Measurements from ENCODE around the gene DBN1.
"Not testable (repeated sequence)": the region's sequence is repeated elsewhere in the genome, so short reads cannot be mapped to it uniquely, and the experiment has no call there.

Gene DBN1

DNA sequence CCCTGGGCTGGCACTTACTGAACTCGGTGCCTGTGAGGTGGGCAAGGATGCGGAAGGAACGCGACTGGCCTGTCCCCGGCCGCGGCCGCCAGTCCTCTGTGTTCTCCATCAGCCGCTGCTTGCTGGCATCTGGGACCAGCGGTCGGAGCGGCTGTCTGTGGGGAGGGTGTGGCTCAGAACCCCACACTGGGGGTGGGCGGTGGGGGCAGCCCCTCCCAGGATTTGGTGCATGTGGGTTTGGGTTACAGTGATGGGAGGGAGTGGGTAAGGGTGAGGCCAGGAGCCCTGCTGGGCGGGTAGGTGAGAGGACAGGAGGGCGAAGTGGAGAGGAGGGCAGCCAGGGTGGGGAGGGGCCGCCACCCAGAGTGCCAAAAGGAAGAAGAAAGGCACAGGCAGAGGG is 17.6 kb upstream of the DBN1 start:
- DNase-seq, result no peak

DNA sequence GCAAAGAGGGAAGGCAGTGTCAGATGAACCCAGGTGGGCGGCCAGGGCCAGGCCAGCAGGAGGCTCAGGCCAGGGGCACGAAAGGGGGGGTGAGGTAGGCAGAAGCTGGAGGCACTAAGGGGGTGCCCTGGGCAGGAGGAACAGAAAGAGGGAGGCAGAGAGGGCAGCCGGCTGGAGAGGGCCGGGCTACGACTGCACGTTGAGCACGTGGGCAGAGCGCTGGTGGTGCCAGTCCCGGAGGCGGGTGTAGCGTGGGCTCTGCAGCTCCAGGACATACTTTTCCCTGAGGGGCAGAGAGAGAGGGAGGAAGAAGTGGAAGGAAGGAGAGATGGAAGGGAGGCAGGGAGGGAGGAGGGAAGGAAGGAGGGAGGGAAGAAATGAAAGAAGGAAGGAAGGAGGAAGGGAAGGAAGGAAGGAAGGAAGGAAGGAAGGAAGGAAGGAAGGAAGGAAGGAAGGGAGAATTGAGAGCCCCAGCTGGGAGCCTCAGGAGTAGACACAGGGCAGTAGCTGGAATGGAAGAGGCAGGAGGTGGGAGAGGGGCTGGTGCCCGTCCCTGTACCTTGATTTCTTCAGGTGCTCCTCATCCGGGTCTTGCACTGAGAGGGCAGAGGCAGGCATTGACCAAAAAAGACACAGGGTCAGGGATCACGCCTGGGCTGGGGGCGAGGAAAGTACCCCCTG is 17.0 kb upstream of the DBN1 start:
- DNase-seq, result no peak

DNA sequence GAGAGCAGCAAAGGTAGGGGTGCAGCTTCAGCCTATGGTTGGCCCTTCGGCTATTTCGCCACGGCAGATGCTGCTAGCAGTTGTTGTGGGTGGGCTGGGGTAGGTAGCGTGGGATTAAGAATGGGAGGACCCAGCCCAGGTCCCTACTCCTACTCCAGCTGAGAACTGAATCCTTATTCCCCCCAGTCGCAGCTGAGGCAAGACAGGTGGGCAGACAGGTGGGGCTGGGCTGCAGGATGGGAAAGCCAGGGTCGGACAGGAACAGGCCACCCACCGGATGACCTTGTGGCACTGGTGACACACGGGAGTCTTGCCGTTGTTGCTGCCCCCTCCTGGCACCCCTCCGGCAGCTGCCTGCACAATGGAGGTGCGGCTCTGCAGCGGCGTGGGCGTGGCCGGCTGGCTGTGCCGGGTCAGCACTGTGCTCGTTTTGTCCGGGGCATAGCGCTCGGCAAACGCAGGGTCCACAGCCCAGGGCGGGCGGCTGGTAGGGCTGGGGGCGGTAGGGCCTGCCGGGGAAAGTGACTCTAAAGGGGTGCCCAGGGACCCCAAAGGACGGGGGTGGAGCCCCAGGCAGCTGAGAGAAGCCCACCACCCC is 15.8 kb upstream of the DBN1 start:
- no peak for DNase-seq

DNA sequence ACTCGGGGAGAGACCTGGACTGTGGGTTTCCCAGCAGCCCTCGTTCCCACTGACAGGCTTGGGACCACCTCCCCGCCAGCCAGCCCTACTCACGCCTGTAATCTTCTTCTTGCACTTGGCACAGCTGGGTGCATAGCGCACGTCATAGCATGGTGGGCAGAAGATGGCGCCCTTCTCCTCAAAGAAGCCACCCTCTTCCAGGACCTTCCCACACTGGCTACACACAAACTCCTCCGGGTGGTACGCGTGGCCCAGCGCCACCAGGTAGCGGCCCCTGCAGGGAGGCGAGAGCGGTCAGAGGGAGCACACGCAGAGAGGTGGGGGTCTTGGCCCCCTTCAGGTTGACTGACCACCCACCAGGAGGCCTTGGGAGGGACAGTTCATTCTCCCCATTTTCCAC is 14.5 kb upstream of the DBN1 start:
- no peak for DNase-seq

GRCh38 chr5:177487144-177487543 is 13.7 kb upstream of the DBN1 start:
- no peak for DNase-seq

GRCh38 chr5:177486256-177486655 is 12.8 kb upstream of the DBN1 start:
- DNase-seq, result no peak

DNA sequence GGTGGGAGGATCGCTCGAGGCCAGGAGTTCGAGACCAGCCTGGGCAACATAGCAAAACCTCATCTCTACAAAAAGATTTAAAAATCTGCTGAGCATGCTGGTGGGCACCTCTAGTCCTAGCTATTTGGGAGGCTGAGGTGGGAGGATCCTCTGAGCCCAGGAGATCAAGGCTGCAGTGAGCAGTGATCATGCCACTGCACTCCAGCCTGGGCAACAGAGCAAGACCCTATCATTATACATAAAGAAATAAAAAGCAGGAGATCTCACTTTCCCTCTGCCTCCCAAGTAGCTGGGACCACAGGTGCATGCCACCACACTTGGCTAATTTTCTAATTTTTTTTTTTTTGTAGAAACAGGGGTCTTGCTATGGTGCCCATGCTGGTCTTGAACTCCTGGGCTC is 12.3 kb upstream of the DBN1 start:
- DNase-seq, result not testable (repeated sequence)

- no peak for DNase-seq
Observed at GRCh38 chr5:177484902-177485549, 11.6 kb upstream of the DBN1 start.

DNA sequence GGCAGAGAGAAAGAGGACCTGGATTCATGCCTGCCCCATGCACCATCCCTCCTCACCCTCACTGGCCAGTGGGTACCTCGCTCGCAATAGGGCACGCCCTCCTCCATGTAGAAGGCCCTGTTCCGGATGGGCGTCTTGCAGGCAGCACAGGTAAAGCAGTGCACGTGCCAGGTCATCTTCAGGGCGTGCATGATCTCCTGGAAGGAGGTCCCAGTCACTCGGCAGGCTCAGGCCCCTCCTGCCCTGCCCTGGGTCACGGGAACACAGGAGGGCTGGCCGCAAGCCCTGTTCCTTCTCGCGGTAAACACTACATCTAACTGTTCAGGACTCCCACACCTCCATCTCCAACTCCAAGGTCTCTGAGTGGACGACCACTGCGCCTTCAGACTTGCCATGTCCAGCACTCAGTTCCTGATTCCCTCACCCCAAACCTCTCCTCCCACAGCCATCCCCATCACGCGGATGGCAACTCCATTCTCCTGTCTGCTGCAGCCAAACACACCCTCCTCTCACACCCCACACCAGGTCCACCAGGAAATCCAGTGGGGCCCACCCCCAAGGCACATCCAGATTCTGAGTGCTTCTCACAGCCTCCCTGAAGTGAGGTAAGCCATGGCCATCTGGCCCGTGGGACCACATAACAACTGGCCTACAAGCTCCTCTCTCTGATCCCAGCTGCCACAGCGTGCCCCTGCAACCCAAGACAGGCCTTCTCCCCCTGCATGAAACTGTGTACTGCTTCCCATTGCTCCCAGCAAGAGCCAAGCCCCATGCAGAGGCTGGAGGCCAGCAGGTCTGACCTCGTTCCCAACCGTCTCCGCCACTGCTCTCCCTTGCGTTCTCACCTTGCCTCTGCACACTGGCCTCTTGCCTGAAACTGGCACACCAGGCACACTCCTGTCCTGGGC is 10.8 kb upstream of the DBN1 start:
- DNase-seq, result no peak

DNA sequence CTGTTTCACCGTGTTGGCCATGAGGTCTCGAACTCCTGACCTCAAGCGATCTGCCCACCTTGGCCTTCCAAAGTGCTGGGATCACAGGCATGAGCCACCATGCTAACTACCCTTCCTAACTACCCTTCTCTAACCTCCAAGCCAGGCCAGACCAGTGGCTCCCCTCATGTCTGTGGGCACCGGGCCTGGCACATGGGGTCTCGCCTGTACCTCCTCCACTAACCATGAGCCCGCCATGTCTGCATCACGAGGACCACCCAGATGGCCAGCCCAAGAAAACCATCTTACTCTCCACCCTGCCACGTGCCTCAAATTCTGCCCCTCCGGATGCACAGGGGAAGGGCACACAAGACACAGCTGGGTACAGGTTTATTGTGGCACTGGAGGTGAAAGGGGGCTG is 9.6 kb upstream of the DBN1 start:
- DNase-seq, result no peak

- DNase-seq, result no peak
Observed at GRCh38 chr5:177482359-177482795, 8.9 kb upstream of the DBN1 start.

- no peak for DNase-seq
Observed at GRCh38 chr5:177479774-177480173, 6.3 kb upstream of the DBN1 start.

DNA sequence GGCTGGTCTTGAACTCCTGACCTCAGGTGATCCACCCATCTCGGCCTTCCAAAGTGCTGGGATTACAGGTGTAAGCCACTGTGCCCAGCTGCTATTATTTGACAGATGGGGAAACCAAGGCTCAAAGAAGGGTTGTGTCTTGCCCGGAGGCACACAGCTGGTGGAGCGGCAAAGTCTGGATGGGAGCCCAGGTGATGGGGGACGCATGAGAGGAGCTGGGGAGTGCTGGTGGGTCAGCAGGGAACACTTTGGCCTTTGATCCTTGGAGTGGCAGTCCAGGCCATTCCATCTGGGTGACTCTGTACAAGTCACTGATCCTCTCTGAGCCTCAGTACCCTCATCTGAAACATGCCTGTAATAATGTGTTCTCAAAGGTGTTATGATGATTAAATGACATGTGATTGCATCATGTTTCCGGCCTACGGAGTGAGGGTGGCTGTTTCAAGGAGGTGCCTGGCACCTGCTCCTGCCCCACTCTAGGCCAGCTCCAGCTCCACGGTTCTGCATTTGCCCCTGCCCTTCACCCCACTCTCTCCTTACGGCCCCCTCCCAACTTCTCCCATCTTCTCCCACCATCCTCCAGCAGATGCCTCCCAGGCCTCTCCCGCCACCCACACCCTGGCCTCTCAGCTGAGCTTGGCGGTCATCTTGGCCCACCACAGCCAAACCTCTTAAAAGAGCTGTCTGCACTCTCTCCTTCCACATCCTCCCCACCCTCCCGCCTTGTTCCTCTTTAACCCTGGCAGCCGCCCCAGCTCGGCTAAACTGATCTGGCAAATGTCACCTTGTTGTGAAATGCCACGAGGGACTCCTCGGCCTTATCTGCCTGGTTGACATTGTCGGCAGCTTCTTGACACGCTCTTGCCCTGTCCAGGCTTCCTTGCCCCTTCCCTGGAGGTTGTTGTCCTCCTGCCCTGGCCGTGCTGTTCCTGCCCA is 5.5 kb upstream of the DBN1 start:
- peak; percentile 48 to 60 for DNase-seq

GRCh38 chr5:177477701-177478477 is 4.5 kb upstream of the DBN1 start:
- no peak for DNase-seq

- DNase-seq, result no peak
Observed at GRCh38 chr5:177476531-177477233, 3.2 kb upstream of the DBN1 start.

- DNase-seq, result no peak
Observed at GRCh38 chr5:177475563-177476427, 2.4 kb upstream of the DBN1 start.

DNA sequence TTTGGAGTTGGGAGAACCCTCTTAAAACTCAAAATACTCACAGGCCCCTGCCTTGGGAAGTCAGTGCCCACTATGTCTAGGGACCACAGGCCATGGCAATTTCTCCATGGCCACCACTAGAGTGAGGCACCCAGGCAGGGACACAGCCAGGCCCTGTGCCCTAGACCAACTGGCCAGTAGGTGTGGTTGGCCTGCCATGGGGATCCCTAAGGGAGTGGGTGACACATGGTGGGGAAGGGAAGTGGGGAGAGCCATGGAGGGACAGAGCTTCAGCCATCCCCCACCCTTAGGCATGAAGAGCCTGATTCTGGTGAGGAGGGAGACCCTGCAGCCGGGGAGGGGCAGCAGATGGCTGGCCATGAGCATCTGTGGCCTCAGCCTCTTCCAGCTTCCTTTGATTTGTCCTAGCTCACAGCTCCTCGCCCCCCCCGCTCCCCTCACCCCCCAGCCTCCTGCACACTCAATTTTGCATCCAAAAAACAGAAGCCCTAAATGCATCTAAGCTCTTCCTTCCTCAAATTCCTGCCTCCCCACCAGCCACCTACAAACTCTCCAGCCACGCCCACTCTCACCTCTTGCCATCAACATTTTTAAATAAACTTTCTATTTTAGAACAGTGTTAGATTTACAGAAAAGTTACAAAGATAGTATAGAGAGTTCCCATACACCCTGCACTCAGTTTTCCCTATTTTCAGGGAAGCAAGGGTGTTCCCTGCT is 1.6 kb upstream of the DBN1 start:
- no peak for DNase-seq

DNA sequence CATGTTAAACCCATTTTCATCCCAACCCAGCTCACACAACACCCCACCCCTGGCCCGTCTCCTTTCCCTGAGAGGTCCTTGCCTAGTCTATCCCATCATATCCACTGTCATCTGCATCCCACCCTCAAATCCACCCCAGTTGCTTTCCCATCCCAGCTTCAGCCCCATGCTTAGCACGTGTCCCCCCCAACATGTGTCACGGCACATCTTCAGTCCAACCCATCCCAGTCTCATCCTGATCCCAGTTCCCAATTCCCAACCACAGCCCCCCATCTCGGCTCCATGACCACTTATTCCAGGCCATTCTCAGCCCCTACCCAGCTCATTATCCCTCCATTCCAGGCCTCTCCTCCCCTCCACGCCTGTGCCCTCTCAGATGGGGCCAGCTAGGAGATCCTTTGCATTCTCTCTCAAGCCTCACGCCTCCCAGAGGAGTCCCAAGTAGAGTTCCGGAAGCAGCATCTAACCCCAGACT is 605 bp upstream of the DBN1 start:
- no peak for DNase-seq

Measured in bone marrow (tissue), 2 donors.